Kidney (tissue), 14 donors: ENCODE results near the gene UGT1A10. TPM values are rescaled to one million over a fixed set of nuclear protein-coding genes. Genes with fewer than 3 reads are reported as not detected.

Experiments
- DNase-seq, 5 donors: peaks; one replicate each; pipeline ENCODE4 v3.0.0-alpha.2; 2013 to 2020
- FAIRE-seq: peaks from 2 replicates; lab custom pipeline; 2012; peaks lifted over from hg19 to GRCh38; lab: Jason Lieb, UNC
- H3K27ac ChIP-seq, 2 donors: one replicate each; pipeline ENCODE4 v1.7.0; 2013; ENCODE audit warnings: low read depth in 2 of 2, low read length in 2 of 2, inconsistent platforms in 1 of 2
- H3K27me3 ChIP-seq: one replicate; pipeline ENCODE4 v1.7.1; 2013; ENCODE audit warnings: low read length, inconsistent platforms; ENCODE audit not compliant: control insufficient read depth, insufficient read depth
- H3K36me3 ChIP-seq, 3 donors: one replicate each; pipeline versions ENCODE4 v1.7.0 to v1.7.1; 2013; ENCODE audit warnings: low read length in 3 of 3, control low read depth in 1 of 3, inconsistent platforms in 1 of 3; ENCODE audit not compliant: insufficient read depth in 3 of 3, control insufficient read depth in 2 of 3
- H3K4me1 ChIP-seq, 3 donors: one replicate each; pipeline versions ENCODE4 v1.7.0 to v1.7.1; 2013; ENCODE audit warnings: low read length in 3 of 3, inconsistent platforms in 1 of 3, low read depth in 1 of 3; ENCODE audit not compliant: control insufficient read depth in 2 of 3, insufficient read depth in 2 of 3
- H3K4me3 ChIP-seq, 3 donors: one replicate each; pipeline versions ENCODE4 v1.7.0 to v1.8.1; 2013; ENCODE audit warnings: low read length in 3 of 3, control low read depth in 1 of 3, inconsistent platforms in 1 of 3
- H3K9ac ChIP-seq, 3 donors: one replicate each; pipeline versions ENCODE4 v1.7.0 to v1.7.1; 2013; ENCODE audit warnings: low read length in 3 of 3, control low read depth in 1 of 3, inconsistent platforms in 1 of 3
- H3K9me3 ChIP-seq, 3 donors: one replicate each; pipeline versions ENCODE4 v1.7.0 to v1.7.1; 2013; ENCODE audit warnings: low read length in 3 of 3, control low read depth in 1 of 3, inconsistent platforms in 1 of 3; ENCODE audit not compliant: control insufficient read depth in 2 of 3, insufficient read depth in 1 of 3
- intact Hi-C: fragments of 100-400 bp; cut with DNase I; formaldehyde crosslinking; loops from one replicate; pipeline ENCODE4 v1.11.1; 2022
- polyA plus RNA-seq: library from polyadenylated mRNA; stranded (reverse); fragments of 350-450 nt; fragmentation: Illumina TruSeq; extraction: RNeasy Lipid Tissue Mini Kit (QIAGEN cat#74804); gene quantifications from one replicate; pipeline ENCODE4 v1.2.3, GENCODE V29; 2014; ENCODE audit warnings: low read depth, low replicate concordance; ENCODE audit not compliant: insufficient read depth
- total RNA-seq: library from RNA; stranded (reverse); fragmentation: NEBNext Ultra II Directional; extraction: Animal tissue kit (Norgen Biotek cat#: 25700); gene quantifications from one replicate; pipeline ENCODE4 v1.2.1, GENCODE V29; 2021
- TF ChIP-seq, protein P1 (sequence below): IDR thresholded peaks from 3 replicates; pipeline ENCODE4 v1.5.1; 2012; ENCODE audit warnings: mild to moderate bottlenecking, moderate library complexity, borderline replicate concordance; ENCODE audit not compliant: insufficient read depth; ENCODE audit errors: extremely low read depth
- donor health status: control.
- donor health status: control.
- donor health status: control.
- donor health status: control.
- donor health status: control.
- donor health status: DM: yes; HTN: yes; CAD: no.
- donor health status: Normal renal cell carcinoma (clear cell type).

UGT1A10 gene
- total and polyA plus RNA-seq, 2 donors from 2014 or later = 6.6 TPM; not detected in 1

DNA sequence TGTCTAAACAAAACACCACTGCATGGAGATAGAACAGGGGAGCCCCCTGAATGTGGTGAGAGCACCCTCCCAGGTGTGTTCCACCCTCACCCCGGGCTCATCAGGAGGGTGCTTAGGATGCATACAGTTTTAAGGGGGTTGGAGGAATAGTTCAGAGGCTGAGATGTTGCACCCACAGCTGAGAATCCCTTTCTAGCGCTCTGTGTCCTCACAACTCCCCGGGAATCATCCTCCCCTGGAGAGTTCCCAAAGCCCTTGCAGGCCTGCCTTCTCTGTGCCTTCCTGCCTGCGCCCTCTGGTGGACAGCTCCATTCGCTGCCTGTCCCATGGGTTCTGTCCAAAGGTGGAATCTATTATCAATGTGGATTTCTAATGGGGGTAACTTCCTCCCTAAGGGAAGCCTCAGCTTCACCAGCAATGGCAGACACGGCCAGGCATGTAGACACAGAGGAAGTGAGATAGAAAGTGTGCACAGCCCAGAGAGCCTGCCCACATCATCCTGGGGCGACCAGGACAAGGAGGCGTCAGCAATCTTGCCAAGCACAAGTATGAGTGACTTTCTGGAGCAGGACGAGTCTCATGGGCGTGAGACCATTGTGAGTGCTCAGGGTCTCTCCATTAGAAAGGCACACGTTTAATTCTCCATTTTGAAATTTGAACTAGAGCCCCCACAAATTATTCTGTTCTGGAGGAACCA, 75.2 kb downstream of the UGT1A10 start:
- H3K36me3 ChIP-seq = peaks cover 0 to 4% (median 0%) of the 10 kb centered on the region in 3 donors
- no peak for FAIRE-seq
- no peak overlapping the region for H3K27ac ChIP-seq
- intact Hi-C loops = no loop called here
- no peak overlapping the region for H3K9ac ChIP-seq
- no peak overlapping the region for H3K4me3 ChIP-seq
- no peaks in the 10 kb centered on the region for H3K27me3 ChIP-seq
- H3K4me1 ChIP-seq = peaks cover 0 to 12% (median 4%) of the 10 kb centered on the region in 3 donors
- peak; percentile 69 to 91 (median 83) for DNase-seq
- no peaks in the 10 kb centered on the region for H3K9me3 ChIP-seq
- TF ChIP-seq, protein P1, sequence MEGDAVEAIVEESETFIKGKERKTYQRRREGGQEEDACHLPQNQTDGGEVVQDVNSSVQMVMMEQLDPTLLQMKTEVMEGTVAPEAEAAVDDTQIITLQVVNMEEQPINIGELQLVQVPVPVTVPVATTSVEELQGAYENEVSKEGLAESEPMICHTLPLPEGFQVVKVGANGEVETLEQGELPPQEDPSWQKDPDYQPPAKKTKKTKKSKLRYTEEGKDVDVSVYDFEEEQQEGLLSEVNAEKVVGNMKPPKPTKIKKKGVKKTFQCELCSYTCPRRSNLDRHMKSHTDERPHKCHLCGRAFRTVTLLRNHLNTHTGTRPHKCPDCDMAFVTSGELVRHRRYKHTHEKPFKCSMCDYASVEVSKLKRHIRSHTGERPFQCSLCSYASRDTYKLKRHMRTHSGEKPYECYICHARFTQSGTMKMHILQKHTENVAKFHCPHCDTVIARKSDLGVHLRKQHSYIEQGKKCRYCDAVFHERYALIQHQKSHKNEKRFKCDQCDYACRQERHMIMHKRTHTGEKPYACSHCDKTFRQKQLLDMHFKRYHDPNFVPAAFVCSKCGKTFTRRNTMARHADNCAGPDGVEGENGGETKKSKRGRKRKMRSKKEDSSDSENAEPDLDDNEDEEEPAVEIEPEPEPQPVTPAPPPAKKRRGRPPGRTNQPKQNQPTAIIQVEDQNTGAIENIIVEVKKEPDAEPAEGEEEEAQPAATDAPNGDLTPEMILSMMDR = peak; percentile 69

DNA sequence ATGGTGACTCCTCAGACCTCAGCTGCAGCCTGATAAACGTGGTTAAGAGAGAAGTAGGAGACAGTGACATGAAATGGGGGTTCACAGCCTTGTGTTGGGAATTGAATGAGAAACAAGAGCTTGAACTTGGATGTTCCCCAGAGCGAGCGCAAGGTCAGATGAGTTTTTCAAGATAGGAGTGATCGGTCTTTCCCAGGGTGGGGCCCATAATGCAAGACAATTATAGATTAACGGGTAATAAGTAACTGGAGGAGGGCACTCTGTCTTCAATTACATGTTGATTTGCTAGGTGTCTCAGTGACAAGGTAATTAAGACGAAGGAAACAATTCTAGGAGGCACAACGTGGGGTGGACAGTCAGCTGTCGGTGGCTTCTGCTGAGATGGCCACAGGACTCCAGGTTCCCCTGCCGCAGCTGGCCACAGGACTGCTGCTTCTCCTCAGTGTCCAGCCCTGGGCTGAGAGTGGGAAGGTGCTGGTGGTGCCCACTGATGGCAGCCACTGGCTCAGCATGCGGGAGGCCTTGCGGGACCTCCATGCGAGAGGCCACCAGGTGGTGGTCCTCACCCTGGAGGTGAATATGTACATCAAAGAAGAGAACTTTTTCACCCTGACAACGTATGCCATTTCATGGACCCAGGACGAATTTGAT, 76.5 kb downstream of the UGT1A10 start, which contains the start of gene UGT1A5:
Gene UGT1A5, plus strand, starts transcription at position 297 of the 651 bp plus-strand sequence. Its CDS starts 85 bp downstream, at position 382.
- Histone ChIP-seq H3K27ac (no peak within 1 kb of the TSS), H3K4me3 (no peak within 1 kb of the TSS), H3K9me3 (no peaks in the 10 kb centered on the region), H3K36me3 (peaks cover 0 to 4% (median 0%) of the 10 kb centered on the region in 3 donors), H3K27me3 (no peaks in the 10 kb centered on the region), H3K9ac (no peak within 1 kb of the TSS), H3K4me1 (peaks cover 0 to 4% (median 0%) of the 10 kb centered on the region in 3 donors)
- intact Hi-C loops = no loop called here
- DNase-seq (no peak), FAIRE-seq (no peak)
- TF ChIP-seq, protein P1 = no peak

DNA sequence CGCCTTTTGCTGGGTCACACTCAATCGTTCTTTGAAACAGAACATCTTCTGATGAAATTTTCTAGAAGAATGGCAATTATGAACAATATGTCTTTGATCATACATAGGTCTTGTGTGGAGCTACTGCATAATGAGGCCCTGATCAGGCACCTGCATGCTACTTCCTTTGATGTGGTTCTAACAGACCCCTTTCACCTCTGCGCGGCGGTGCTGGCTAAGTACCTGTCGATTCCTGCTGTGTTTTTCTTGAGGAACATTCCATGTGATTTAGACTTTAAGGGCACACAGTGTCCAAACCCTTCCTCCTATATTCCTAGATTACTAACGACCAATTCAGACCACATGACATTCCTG, 77.0 kb downstream of the UGT1A10 start:
- FAIRE-seq = no peak

More for the DNA sequence above, 77.0 kb downstream of the UGT1A10 start:
- Histone ChIP-seq H3K9me3 (no peaks in the 10 kb centered on the region), H3K9ac (no peak overlapping the region), H3K27me3 (no peaks in the 10 kb centered on the region), H3K36me3 (peaks cover 0 to 8% (median 0%) of the 10 kb centered on the region in 3 donors), H3K4me3 (no peak overlapping the region), H3K27ac (no peak overlapping the region), H3K4me1 (peaks cover 0 to 4% (median 0%) of the 10 kb centered on the region in 3 donors)
- DNase-seq = no peak
- TF ChIP-seq, protein P1 = no peak
- intact Hi-C loops = no loop called here
